ENCODE results near the gene OPCML. TPM values are rescaled to one million over a fixed set of nuclear protein-coding genes. Genes with fewer than 3 reads are reported as not detected.

OPCML gene
- total RNA-seq, 1 donor from 2014 or later = 0.12 TPM

DNA sequence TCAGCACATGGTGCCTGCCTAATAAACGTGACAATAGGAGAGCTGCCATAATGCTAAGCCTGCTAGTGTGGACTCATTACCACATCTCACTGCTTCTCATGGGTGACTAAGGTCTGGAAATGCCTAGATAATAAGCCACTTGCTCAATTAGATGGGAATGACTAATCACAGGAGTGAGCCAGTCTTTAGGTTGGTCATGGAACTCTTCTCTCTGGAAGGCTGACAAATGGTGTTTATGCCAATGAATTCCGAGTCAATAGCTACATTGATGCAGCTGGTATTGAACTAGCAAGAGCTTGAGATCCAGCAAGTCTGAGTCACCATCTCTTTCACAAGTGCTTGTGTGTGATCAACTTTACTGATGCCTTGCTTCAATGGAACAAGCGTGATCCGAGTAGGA, 334.9 kb downstream of the OPCML start:
- intact Hi-C loops (cut with DNase I) = no loop called here

DNA sequence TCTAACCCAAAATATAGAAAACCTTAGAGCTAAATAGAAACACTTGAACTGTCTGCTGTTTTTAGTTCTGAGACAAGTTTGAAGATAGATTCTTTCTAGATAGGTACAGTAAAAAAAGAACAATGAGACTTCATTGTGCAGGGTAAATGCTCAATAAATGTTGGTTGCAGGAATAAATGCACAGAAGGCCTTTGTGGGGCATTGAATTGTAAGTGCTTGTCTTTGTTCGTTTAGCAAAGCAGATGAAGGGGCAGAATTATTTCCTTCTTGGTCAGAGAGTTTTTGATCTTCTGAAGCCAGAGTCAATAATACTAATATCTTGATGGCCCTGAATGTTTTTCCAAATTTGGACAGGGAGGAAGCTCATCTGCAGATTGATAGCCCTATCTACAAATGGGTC, 340.4 kb downstream of the OPCML start:
- ATAC-seq = no peak
- no peak overlapping the region for H3K4me3 ChIP-seq

More for the DNA sequence above, 334.9 kb downstream of the OPCML start:
- Histone ChIP-seq H3K27me3 (ENCODE audit: low read depth) (no peaks in the 10 kb centered on the region), H3K9me3 (no peaks in the 10 kb centered on the region), H3K4me1 (no peaks in the 10 kb centered on the region), H3K4me3 (no peak overlapping the region), H3K27ac (no peak overlapping the region), H3K36me3 (no peaks in the 10 kb centered on the region)
- DNase-seq = no peak
- no peak for ATAC-seq
- TF ChIP-seq, protein P1, sequence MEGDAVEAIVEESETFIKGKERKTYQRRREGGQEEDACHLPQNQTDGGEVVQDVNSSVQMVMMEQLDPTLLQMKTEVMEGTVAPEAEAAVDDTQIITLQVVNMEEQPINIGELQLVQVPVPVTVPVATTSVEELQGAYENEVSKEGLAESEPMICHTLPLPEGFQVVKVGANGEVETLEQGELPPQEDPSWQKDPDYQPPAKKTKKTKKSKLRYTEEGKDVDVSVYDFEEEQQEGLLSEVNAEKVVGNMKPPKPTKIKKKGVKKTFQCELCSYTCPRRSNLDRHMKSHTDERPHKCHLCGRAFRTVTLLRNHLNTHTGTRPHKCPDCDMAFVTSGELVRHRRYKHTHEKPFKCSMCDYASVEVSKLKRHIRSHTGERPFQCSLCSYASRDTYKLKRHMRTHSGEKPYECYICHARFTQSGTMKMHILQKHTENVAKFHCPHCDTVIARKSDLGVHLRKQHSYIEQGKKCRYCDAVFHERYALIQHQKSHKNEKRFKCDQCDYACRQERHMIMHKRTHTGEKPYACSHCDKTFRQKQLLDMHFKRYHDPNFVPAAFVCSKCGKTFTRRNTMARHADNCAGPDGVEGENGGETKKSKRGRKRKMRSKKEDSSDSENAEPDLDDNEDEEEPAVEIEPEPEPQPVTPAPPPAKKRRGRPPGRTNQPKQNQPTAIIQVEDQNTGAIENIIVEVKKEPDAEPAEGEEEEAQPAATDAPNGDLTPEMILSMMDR (IDR thresholded peaks at IDR 0.05) = no peak

DNA sequence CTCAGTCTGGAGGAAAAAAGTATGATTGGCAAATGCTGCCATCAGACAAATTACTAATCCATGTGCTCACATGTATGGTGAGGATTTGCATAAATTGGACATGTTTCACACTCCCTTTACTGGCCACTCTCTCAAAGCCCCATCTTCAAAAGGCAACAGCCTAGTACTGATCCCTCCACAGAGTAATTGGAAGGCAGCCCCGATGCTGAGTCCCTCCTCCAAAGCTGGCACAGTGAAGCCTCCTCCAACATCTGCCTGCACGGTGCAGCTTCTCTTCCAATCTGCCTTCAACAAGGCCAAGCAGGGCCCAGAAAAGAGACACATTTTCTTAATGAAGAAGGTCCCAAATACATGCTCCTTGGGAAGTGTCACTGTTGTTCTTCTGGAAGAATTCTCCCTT, 350.6 kb downstream of the OPCML start:
- no peak for ATAC-seq
- H3K4me3 ChIP-seq = no peak overlapping the region
- peaks cover 5% of the 10 kb centered on the region for H3K27me3 ChIP-seq (ENCODE audit: low read depth)
- TF ChIP-seq, protein P1 (IDR thresholded peaks at IDR 0.05) = no peak
- no peaks in the 10 kb centered on the region for H3K36me3 ChIP-seq
- H3K4me1 ChIP-seq = no peaks in the 10 kb centered on the region
- intact Hi-C loops (cut with DNase I) = no loop called here
- no peak for DNase-seq
- no peaks in the 10 kb centered on the region for H3K9me3 ChIP-seq
- H3K27ac ChIP-seq = no peak overlapping the region

More for the DNA sequence above, 340.4 kb downstream of the OPCML start:
- H3K36me3 ChIP-seq = no peaks in the 10 kb centered on the region
- TF ChIP-seq, protein P1 (IDR thresholded peaks at IDR 0.05) = no peak
- no peak overlapping the region for H3K27ac ChIP-seq
- no peaks in the 10 kb centered on the region for H3K4me1 ChIP-seq
- no peak for DNase-seq
- intact Hi-C loops (cut with DNase I) = no loop called here
- H3K9me3 ChIP-seq = no peaks in the 10 kb centered on the region
- H3K27me3 ChIP-seq (ENCODE audit: low read depth) = no peaks in the 10 kb centered on the region

DNA sequence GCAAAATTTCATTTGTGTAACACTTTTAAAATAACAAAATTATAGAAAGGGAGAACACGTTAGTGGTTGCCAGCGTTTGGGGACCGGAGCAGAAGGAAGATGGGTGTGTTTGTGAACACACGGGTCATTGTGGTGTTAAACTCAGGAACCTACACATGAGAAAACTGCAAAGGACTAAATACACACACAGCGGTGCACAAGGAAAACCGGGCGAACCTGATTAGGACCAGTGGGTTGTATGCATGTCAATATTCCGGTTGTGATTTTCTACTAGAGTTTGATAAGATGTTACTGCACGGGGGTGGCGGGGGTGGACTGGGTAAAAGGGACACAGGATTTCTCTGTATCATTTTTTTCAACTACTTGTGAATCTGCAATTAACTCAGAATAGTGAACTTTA, 351.2 kb downstream of the OPCML start:
- DNase-seq = no peak

DNA sequence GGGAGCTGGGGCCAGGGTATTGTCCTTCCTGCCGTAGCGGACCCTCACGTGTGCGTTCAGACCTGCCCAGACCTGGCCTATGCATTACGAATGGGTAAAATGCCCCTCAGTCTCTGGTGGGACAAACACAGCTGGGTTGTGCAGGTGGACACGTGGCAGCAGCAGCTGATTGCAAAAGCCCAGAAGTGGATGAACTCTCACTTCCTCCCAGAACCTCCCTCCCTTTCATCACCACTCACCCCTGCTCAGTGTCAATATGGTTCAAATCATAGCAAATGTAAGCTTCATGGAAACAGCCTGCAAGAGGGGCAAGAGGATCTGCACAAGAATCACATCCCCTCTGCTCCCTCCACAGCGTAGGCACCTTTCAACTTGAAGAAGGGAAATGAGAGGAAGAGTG, 352.1 kb downstream of the OPCML start:
- intact Hi-C loops (cut with DNase I) = no loop called here
- TF ChIP-seq, protein P1 (IDR thresholded peaks at IDR 0.05) = no peak
- H3K4me1 ChIP-seq = no peaks in the 10 kb centered on the region
- DNase-seq = no peak
- no peak overlapping the region for H3K27ac ChIP-seq
- no peak for ATAC-seq
- no peaks in the 10 kb centered on the region for H3K36me3 ChIP-seq
- no peak overlapping the region for H3K4me3 ChIP-seq
- H3K27me3 ChIP-seq (ENCODE audit: low read depth) = peaks cover 5% of the 10 kb centered on the region
- no peaks in the 10 kb centered on the region for H3K9me3 ChIP-seq

More for the DNA sequence above, 351.2 kb downstream of the OPCML start:
- TF ChIP-seq, protein P1 (IDR thresholded peaks at IDR 0.05) = no peak
- no peak overlapping the region for H3K27ac ChIP-seq
- no peaks in the 10 kb centered on the region for H3K36me3 ChIP-seq
- intact Hi-C loops (cut with DNase I) = no loop called here
- H3K9me3 ChIP-seq = no peaks in the 10 kb centered on the region
- H3K4me3 ChIP-seq = no peak overlapping the region
- H3K27me3 ChIP-seq (ENCODE audit: low read depth) = peaks cover 5% of the 10 kb centered on the region
- no peaks in the 10 kb centered on the region for H3K4me1 ChIP-seq
- no peak for ATAC-seq

DNA sequence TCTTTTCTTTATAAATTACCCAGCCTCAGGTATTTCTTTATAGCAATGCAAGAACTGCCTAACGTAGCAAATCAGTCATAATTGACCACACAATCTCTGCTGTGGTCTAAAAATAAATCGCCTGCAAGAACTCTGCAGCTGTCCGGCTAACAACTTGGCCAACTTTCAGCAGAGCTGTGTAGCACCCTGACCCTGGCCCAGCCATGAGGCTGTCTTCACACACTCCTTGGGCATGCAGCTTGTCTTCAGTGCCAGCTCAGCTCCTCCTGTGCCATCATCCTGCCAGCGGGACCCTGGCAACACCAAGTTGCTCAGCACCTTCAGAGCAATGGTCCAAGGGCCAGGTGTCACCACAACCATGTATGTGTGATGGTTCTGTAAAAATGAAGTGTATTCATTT, 355.6 kb downstream of the OPCML start:
- Histone ChIP-seq H3K9me3 (no peaks in the 10 kb centered on the region), H3K4me1 (no peaks in the 10 kb centered on the region), H3K27ac (no peak overlapping the region), H3K4me3 (no peak overlapping the region), H3K36me3 (no peaks in the 10 kb centered on the region), H3K27me3 (ENCODE audit: low read depth) (peaks cover 5% of the 10 kb centered on the region)
- intact Hi-C loops (cut with DNase I) = no loop called here
- DNase-seq (no peak), ATAC-seq (no peak)
- TF ChIP-seq, protein P1 (IDR thresholded peaks at IDR 0.05) = no peak

All from lower lobe of right lung (tissue), 2 donors.